Brain microvascular endothelial cell (primary cell): ENCODE measurements around the gene TMIE.

Experiments used
- DNase-seq: peaks from one replicate; pipeline ENCODE4 v3.0.0-alpha.2; 2020
- H3K27ac ChIP-seq: fragments of 250-450 bp; sonication (Bioruptor Pico); 2 replicates; pipeline ENCODE4 v1.5.1; 2020; ENCODE audit warnings: mild to moderate bottlenecking, moderate library complexity
- H3K27me3 ChIP-seq: fragments of 250-450 bp; sonication (Bioruptor Pico); replicated peaks from 2 replicates; pipeline ENCODE4 v1.5.1; 2020; ENCODE audit warnings: mild to moderate bottlenecking
- H3K36me3 ChIP-seq: fragments of 250-450 bp; sonication (Bioruptor Pico); replicated peaks from 2 replicates; pipeline ENCODE4 v1.5.1; 2020; ENCODE audit warnings: mild to moderate bottlenecking
- H3K4me3 ChIP-seq: 2 replicates; pipeline ENCODE4 v1.5.1; 2011; ENCODE audit warnings: low read depth, mild to moderate bottlenecking, control low read depth, low read length, moderate library complexity
- CTCF ChIP-seq: IDR thresholded peaks from 2 replicates; pipeline ENCODE4 v1.5.1; 2011; ENCODE audit warnings: low read depth, mild to moderate bottlenecking, moderate library complexity, low read length, control low read depth, inconsistent platforms; ENCODE audit errors: missing control alignments
- in situ Hi-C: cut with HindIII; loops from 2 replicates; pipeline ENCODE4 v1.10.0; 2017; ENCODE audit warnings: low sequenced_read_pairs, low pct_ligation_motif_present

The TMIE gene

GRCh38 chr3:46756642-46757041 is 55.5 kb downstream of the TMIE start:
- no peak overlapping the region for H3K27ac ChIP-seq
- H3K27me3 ChIP-seq: no peaks in the 10 kb centered on the region
- no peaks in the 10 kb centered on the region for H3K36me3 ChIP-seq
- TF ChIP-seq CTCF: no peak
- no peak overlapping the region for H3K4me3 ChIP-seq
- no peak for DNase-seq
- in situ Hi-C loops: no loop called here

- no peaks in the 10 kb centered on the region for H3K36me3 ChIP-seq
- in situ Hi-C loops: no loop called here
- H3K27ac ChIP-seq: no peak overlapping the region
- H3K4me3 ChIP-seq: no peak overlapping the region
- DNase-seq: no peak
- no peak for TF ChIP-seq CTCF
- no peaks in the 10 kb centered on the region for H3K27me3 ChIP-seq
Measured at GRCh38 chr3:46759239-46760167, 58.3 kb downstream of the TMIE start.
